Measurements from ENCODE around the gene LCE3D. TPM values are rescaled to one million over a fixed set of nuclear protein-coding genes. Genes with fewer than 3 reads are reported as not detected.

LCE3D gene
- total RNA-seq, 1 donor from 2014 or later = not detected

DNA sequence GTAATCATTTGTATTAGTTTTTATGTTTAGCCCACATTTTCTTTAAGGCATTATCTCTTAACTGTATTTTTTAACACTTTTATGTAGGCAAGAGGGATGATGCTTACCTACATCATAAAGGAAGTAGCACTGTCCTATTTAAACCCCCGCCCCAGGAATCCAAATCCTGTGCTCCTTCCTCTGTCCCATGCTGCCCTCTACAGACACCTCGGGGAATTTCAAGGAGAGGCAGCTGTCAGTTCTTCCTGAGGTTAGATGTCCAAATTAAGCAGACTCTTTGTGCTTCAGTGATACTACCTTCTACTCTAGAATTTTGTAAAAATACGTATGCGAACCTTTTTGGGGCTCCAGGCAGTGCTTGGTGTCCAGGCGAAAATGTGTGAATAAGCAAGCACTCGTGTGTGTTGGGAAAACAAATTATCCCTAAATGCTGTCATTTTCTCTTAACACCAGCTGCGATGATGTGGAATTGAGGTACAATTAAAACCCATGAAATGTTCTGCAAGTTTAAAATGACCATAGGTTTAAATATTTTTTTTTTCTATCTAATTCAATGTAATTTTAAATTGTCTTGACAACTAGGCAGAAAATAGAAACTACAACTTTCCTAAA is 46.9 kb downstream of the LCE3D start:
- Mint-ChIP-seq H3K4me1 (ENCODE audit: unreplicated experiment) (no peaks in the 10 kb centered on the region), H3K9me3 (ENCODE audit: unreplicated experiment) (no peaks in the 10 kb centered on the region), H3K27ac (ENCODE audit: unreplicated experiment) (no peak overlapping the region), H3K4me3 (ENCODE audit: unreplicated experiment) (no peak overlapping the region), H3K36me3 (ENCODE audit: low read depth, unreplicated experiment) (no peaks in the 10 kb centered on the region), H3K27me3 (ENCODE audit: unreplicated experiment) (no peaks in the 10 kb centered on the region)
- TF ChIP-seq CTCF (IDR thresholded peaks at IDR 0.05; ENCODE audit: unreplicated experiment) = peak; percentile 74
- DNase-seq (ENCODE audit: low spot score) = peak; percentile 71

Other genes with a start within 250 kb of the LCE3D start
- gene FLG2, start 220.5 kb downstream of the LCE3D start, total RNA-seq (ENCODE audit: unreplicated experiment) = not detected
- gene CRNN, start 166.3 kb downstream of the LCE3D start, total RNA-seq (ENCODE audit: unreplicated experiment) = not detected
- gene LCE5A, start 69.7 kb downstream of the LCE3D start, total RNA-seq (ENCODE audit: unreplicated experiment) = not detected
- gene CRCT1, start 66.0 kb downstream of the LCE3D start, total RNA-seq (ENCODE audit: unreplicated experiment) = not detected
- not detected for gene LCE3E, start 13.7 kb downstream of the LCE3D start, total RNA-seq (ENCODE audit: unreplicated experiment)
- not detected for gene LCE3C, start 19.7 kb upstream of the LCE3D start, total RNA-seq (ENCODE audit: unreplicated experiment)
- not detected for gene LCE3B, start 33.3 kb upstream of the LCE3D start, total RNA-seq (ENCODE audit: unreplicated experiment)
- gene LCE3A, start 42.6 kb upstream of the LCE3D start, total RNA-seq (ENCODE audit: unreplicated experiment) = not detected
- gene LCE2D, start 82.9 kb upstream of the LCE3D start, total RNA-seq (ENCODE audit: unreplicated experiment) = not detected
- not detected for gene LCE2C, start 94.8 kb upstream of the LCE3D start, total RNA-seq (ENCODE audit: unreplicated experiment)
- not detected for gene LCE2B, start 105.6 kb upstream of the LCE3D start, total RNA-seq (ENCODE audit: unreplicated experiment)
- gene LCE2A, start 117.8 kb upstream of the LCE3D start, total RNA-seq (ENCODE audit: unreplicated experiment) = not detected
- gene LCE4A, start 127.6 kb upstream of the LCE3D start, total RNA-seq (ENCODE audit: unreplicated experiment) = not detected
- not detected for gene KPRP, start 177.5 kb upstream of the LCE3D start, total RNA-seq (ENCODE audit: unreplicated experiment)
- not detected for gene LCE1F, start 194.6 kb upstream of the LCE3D start, total RNA-seq (ENCODE audit: unreplicated experiment)
- gene LCE1E, start 205.7 kb upstream of the LCE3D start, total RNA-seq (ENCODE audit: unreplicated experiment) = not detected
- not detected for gene LCE1D, start 216.2 kb upstream of the LCE3D start, total RNA-seq (ENCODE audit: unreplicated experiment)
- not detected for gene LCE1C, start 226.1 kb upstream of the LCE3D start, total RNA-seq (ENCODE audit: unreplicated experiment)
- not detected for gene LCE1B, start 231.5 kb upstream of the LCE3D start, total RNA-seq (ENCODE audit: unreplicated experiment)
- not detected for gene LCE1A, start 247.0 kb upstream of the LCE3D start, total RNA-seq (ENCODE audit: unreplicated experiment)

Data from endothelial cell (in vitro differentiated cells).